K562 (cell line): ENCODE data around the gene EDDM13. TPM values are rescaled to one million over a fixed set of nuclear protein-coding genes. Genes with fewer than 3 reads are reported as not detected.

Experiments
- ARID1B ChIP-seq: fragments of 450-650 bp; IDR thresholded peaks from 2 replicates; pipeline ENCODE4 v1.6.1; 2016; ENCODE audit warnings: antibody characterized with exemption, mild to moderate bottlenecking, inconsistent platforms
- E2F5 ChIP-seq: sonication (generic); formaldehyde crosslinking; IDR thresholded peaks from 2 replicates; pipeline ENCODE4 v1.8.0; 2022; ENCODE audit warnings: mild to moderate bottlenecking, missing genetic modification reagents
- EHMT2 ChIP-seq: fragments of 450-650 bp; IDR thresholded peaks from 2 replicates; pipeline ENCODE4 v1.6.1; 2018; ENCODE audit warnings: antibody characterized with exemption
- FOXM1 ChIP-seq, 2 experiments: fragments of 450-650 bp in 1 of 2; sonication (generic) in 1 of 2; formaldehyde crosslinking in 1 of 2; IDR thresholded peaks; 2 replicates each; pipeline versions ENCODE4 v1.6.1 to v1.9.0; 2017 to 2022; ENCODE audit warnings: low read depth in 2 of 2, mild to moderate bottlenecking in 2 of 2, missing genetic modification reagents in 1 of 2, moderate library complexity in 1 of 2
- HBP1 ChIP-seq: fragments of 450-650 bp; formaldehyde crosslinking; IDR thresholded peaks from 2 replicates; pipeline ENCODE4 v1.4.0; 2022; ENCODE audit warnings: missing genetic modification characterization
- IRF1 ChIP-seq: sonication (generic); formaldehyde crosslinking; IDR thresholded peaks from 2 replicates; pipeline ENCODE4 v1.8.0; 2022; ENCODE audit warnings: missing genetic modification reagents, mild to moderate bottlenecking, borderline replicate concordance
- NCOA4 ChIP-seq: fragments of 450-650 bp; IDR thresholded peaks from 2 replicates; pipeline ENCODE4 v1.6.1; 2018; ENCODE audit warnings: mild to moderate bottlenecking; ENCODE audit not compliant: partially characterized antibody
- NCOR1 ChIP-seq: fragments of 450-650 bp; IDR thresholded peaks from 2 replicates; pipeline ENCODE4 v1.6.1; 2016; ENCODE audit warnings: mild to moderate bottlenecking, moderate library complexity
- PCBP1 ChIP-seq: fragments of 200-400 bp; formaldehyde crosslinking; IDR thresholded peaks from 2 replicates; pipeline ENCODE4 v1.6.1; 2018; ENCODE audit warnings: mild to moderate bottlenecking, low read depth, low read length; ENCODE audit not compliant: poor library complexity, severe bottlenecking
- PKNOX1 ChIP-seq: fragments of 450-650 bp; IDR thresholded peaks from 2 replicates; pipeline ENCODE4 v1.6.1; 2016
- RAD21 ChIP-seq, 2 experiments: fragments of 250-450 bp in 1 of 2; fragments of 450-650 bp in 1 of 2; sonication (Bioruptor Pico) in 1 of 2; formaldehyde crosslinking in 1 of 2; IDR thresholded peaks in 1 of 2; conservative IDR thresholded peaks in 1 of 2; 2 replicates each; pipeline versions ENCODE4 v1.4.0 to v1.8.0; 2020 to 2022; ENCODE audit warnings: mild to moderate bottlenecking in 2 of 2, moderate library complexity in 1 of 2
- RREB1 ChIP-seq: fragments of 250-450 bp; sonication (Bioruptor Pico); IDR thresholded peaks from 2 replicates; pipeline ENCODE4 v1.4.0; 2020
- SMC3 ChIP-seq: conservative IDR thresholded peaks from 2 replicates; pipeline ENCODE4 v1.6.1; 2011; ENCODE audit warnings: low read depth, low read length, improper control_type of control experiment; ENCODE audit not compliant: insufficient read depth
- TCF7 ChIP-seq: sonication (generic); IDR thresholded peaks from 2 replicates; pipeline ENCODE4 v1.6.1; 2016; ENCODE audit warnings: antibody characterized with exemption, borderline replicate concordance
- ZKSCAN8 ChIP-seq: fragments of 200-800 bp; sonication (Bioruptor generic); IDR thresholded peaks from 2 replicates; pipeline ENCODE4 v1.6.1; 2016; ENCODE audit warnings: missing genetic modification characterization, missing compliant biosample characterization
- ZNF217 ChIP-seq: sonication (generic); formaldehyde crosslinking; IDR thresholded peaks from 2 replicates; pipeline ENCODE4 v1.8.0; 2022; ENCODE audit warnings: mild to moderate bottlenecking, missing genetic modification reagents
- ZNF347 ChIP-seq: fragments of 450-650 bp; formaldehyde crosslinking; IDR thresholded peaks from 2 replicates; pipeline ENCODE4 v1.4.0; 2020; ENCODE audit warnings: low read depth, mild to moderate bottlenecking, moderate library complexity
- ZNF57 ChIP-seq: fragments of 450-650 bp; formaldehyde crosslinking; IDR thresholded peaks from 2 replicates; pipeline ENCODE4 v1.4.0; 2020; ENCODE audit warnings: mild to moderate bottlenecking, moderate library complexity
- polyA plus RNA-seq, 8 experiments: library from polyadenylated mRNA; depleted of rRNA in 4 of 8; stranded (reverse) in 5 of 8; unstranded in 3 of 8; fragments of >200 nt; fragmentation: Nextera tagmentation in 2 of 8; fragmentation: Illumina TruSeq in 1 of 8; extraction: Ambion mirVana in 2 of 8; extraction: Trizol in 1 of 8; gene quantifications; 2 replicates each; pipeline versions ENCODE4 v1.2.1 to v1.2.3, GENCODE V29; 2011 to 2014; ENCODE audit warnings: inconsistent platforms in 1 of 8, missing spikeins in 1 of 8
- total RNA-seq, 7 experiments: library from RNA; depleted of rRNA in 6 of 7; stranded (reverse); fragments of >200 nt in 6 of 7; fragmentation: Illumina TruSeq in 2 of 7; extraction: Trizol in 2 of 7; gene quantifications; 2 replicates each; pipeline versions ENCODE4 v1.2.1 to v1.2.3, GENCODE V29; 2011 to 2021; ENCODE audit warnings: low replicate concordance in 1 of 7

Gene EDDM13
- total and polyA plus RNA-seq, 9 of the 15 experiments (the other 6 are each of a cell fraction or from before 2014, with no cell fraction given) = 2.0 to 7.7 (median 4.1) TPM

GRCh38 chr19:56347163-56347778, 74.7 kb downstream of the EDDM13 start (continued):
- TF ChIP-seq NCOR1 (peak; percentile 64; the same call in 1 of the 2 replicates), NCOA4 (no peak), RREB1 (CRISPR knock-in tag) (0 out of 2 replicates have a peak, but pooled peaks have one; percentile 24), ZNF347 (CRISPR knock-in tag) (no peak), SMC3 (no peak), ARID1B (peak; percentile 84), TCF7 (no peak), RAD21 (CRISPR knock-in tag; conservative IDR thresholded peaks at IDR 0.05 in 1 of 2, IDR thresholded peaks at IDR 0.05 in 1 of 2) (no peak), IRF1 (CRISPR knock-in tag) (no peak), EHMT2 (no peak), ZKSCAN8 (CRISPR knock-in tag) (no peak), HBP1 (CRISPR knock-in tag) (no peak), ZNF57 (CRISPR knock-in tag) (no peak), ZNF217 (no peak), PCBP1 (no peak), E2F5 (no peak), PKNOX1 (no peak), FOXM1 (IDR thresholded peaks at IDR 0.05; ENCODE audit: low read depth) (no peak), FOXM1 (CRISPR knock-in tag; IDR thresholded peaks at IDR 0.05; ENCODE audit: low read depth) (no peak)
